GM18498 (cell line): ENCODE results near the gene GABRD.

ENCODE experiments used
- ATAC-seq: cut with Tn5 transposase; IDR thresholded peaks from one replicate; pipeline ENCODE4 v1.9.1; 2021; ENCODE audit warnings: mild to moderate bottlenecking, moderate library complexity; ENCODE audit not compliant: unreplicated experiment

GABRD gene

GRCh38 chr1:2050793-2051682, 31.9 kb downstream of the GABRD start:
- ATAC-seq, result no peak

GRCh38 chr1:2052054-2052679, 33.0 kb downstream of the GABRD start:
- no peak for ATAC-seq

GRCh38 chr1:2052756-2053155, 33.6 kb downstream of the GABRD start:
- no peak for ATAC-seq

- ATAC-seq, result no peak
Observed at GRCh38 chr1:2053217-2053616, 34.1 kb downstream of the GABRD start.

- ATAC-seq, result no peak
Observed at GRCh38 chr1:2053784-2054376, 34.7 kb downstream of the GABRD start.

- no peak for ATAC-seq
Observed at GRCh38 chr1:2054560-2054959, 35.4 kb downstream of the GABRD start.

GRCh38 chr1:2055911-2056575, 36.9 kb downstream of the GABRD start:
- no peak for ATAC-seq

GRCh38 chr1:2056955-2057590, 37.9 kb downstream of the GABRD start:
- ATAC-seq, result no peak

GRCh38 chr1:2059290-2059953, 40.3 kb downstream of the GABRD start:
- ATAC-seq, result no peak

GRCh38 chr1:2060072-2060471, 40.9 kb downstream of the GABRD start:
- ATAC-seq, result no peak

GRCh38 chr1:2060535-2060934, 41.4 kb downstream of the GABRD start:
- no peak for ATAC-seq

GRCh38 chr1:2061065-2061778, 42.1 kb downstream of the GABRD start:
- ATAC-seq, result no peak

GRCh38 chr1:2065699-2066098, 46.6 kb downstream of the GABRD start:
- ATAC-seq, result no peak

GRCh38 chr1:2067393-2067792, 48.2 kb downstream of the GABRD start:
- ATAC-seq, result no peak

- ATAC-seq, result no peak
Observed at GRCh38 chr1:2067981-2068380, 48.8 kb downstream of the GABRD start.

GRCh38 chr1:2068951-2069350, 49.8 kb downstream of the GABRD start:
- no peak for ATAC-seq

GRCh38 chr1:2070016-2070415, 50.9 kb downstream of the GABRD start:
- ATAC-seq, result no peak

- no peak for ATAC-seq
Observed at GRCh38 chr1:2070800-2071530, 51.8 kb downstream of the GABRD start.
